HEK293T (cell line): Measurements from ENCODE around the gene ABCC2.

Source experiments
- CTCF ChIA-PET: fragments of 350-600 bp; formaldehyde crosslinking; extraction: SDS; loops from one replicate; lab custom pipeline; 2021; ENCODE audit warnings: antibody characterized with exemption, inconsistent platforms; lab: Yijun Ruan, JAX
- POLR2A ChIA-PET: fragments of 350-600 bp; formaldehyde crosslinking; extraction: SDS; loops from one replicate; lab custom pipeline; 2020; ENCODE audit warnings: antibody characterized with exemption, inconsistent platforms; lab: Yijun Ruan, JAX
- DNase-seq: peaks from one replicate; pipeline ENCODE4 v3.0.0; 2012; ENCODE audit warnings: mixed read lengths; ENCODE audit errors: extremely low spot score
- ARNT ChIP-seq: fragments of 450-650 bp; IDR thresholded peaks from 2 replicates; pipeline ENCODE4 v1.6.1; 2017; ENCODE audit warnings: mild to moderate bottlenecking
- BHLHE40 ChIP-seq: fragments of 450-650 bp; IDR thresholded peaks from 2 replicates; pipeline ENCODE4 v1.6.1; 2016; ENCODE audit warnings: mild to moderate bottlenecking, moderate library complexity, borderline replicate concordance
- CTBP1 ChIP-seq: fragments of 450-650 bp; IDR thresholded peaks from 2 replicates; pipeline ENCODE4 v1.6.1; 2016; ENCODE audit warnings: borderline replicate concordance
- ELF4 ChIP-seq: fragments of 450-650 bp; IDR thresholded peaks from 2 replicates; pipeline ENCODE4 v1.6.1; 2017; ENCODE audit warnings: antibody characterized with exemption
- FOXA1 ChIP-seq: fragments of 450-650 bp; IDR thresholded peaks from 2 replicates; pipeline ENCODE4 v1.6.1; 2016; ENCODE audit warnings: mild to moderate bottlenecking
- FOXK2 ChIP-seq: fragments of 450-650 bp; IDR thresholded peaks from 2 replicates; pipeline ENCODE4 v1.6.1; 2016; ENCODE audit warnings: mild to moderate bottlenecking
- FOXM1 ChIP-seq: fragments of 450-650 bp; IDR thresholded peaks from 2 replicates; pipeline ENCODE4 v1.6.1; 2017; ENCODE audit warnings: mild to moderate bottlenecking, borderline replicate concordance
- HDGF ChIP-seq: fragments of 450-650 bp; IDR thresholded peaks from 2 replicates; pipeline ENCODE4 v1.6.1; 2017; ENCODE audit warnings: antibody characterized with exemption, borderline replicate concordance
- L3MBTL2 ChIP-seq: fragments of 450-650 bp; conservative IDR thresholded peaks from 2 replicates; pipeline ENCODE4 v1.6.1; 2016; ENCODE audit warnings: mild to moderate bottlenecking
- LEF1 ChIP-seq: fragments of 450-650 bp; IDR thresholded peaks from 2 replicates; pipeline ENCODE4 v1.6.1; 2017; ENCODE audit warnings: mild to moderate bottlenecking, borderline replicate concordance
- NFRKB ChIP-seq: fragments of 450-650 bp; IDR thresholded peaks from 2 replicates; pipeline ENCODE4 v1.6.1; 2016; ENCODE audit warnings: mild to moderate bottlenecking, moderate library complexity
- SP1 ChIP-seq: fragments of 450-650 bp; IDR thresholded peaks from 2 replicates; pipeline ENCODE4 v1.6.1; 2017
- SUZ12 ChIP-seq: fragments of 450-650 bp; IDR thresholded peaks from 2 replicates; pipeline ENCODE4 v1.6.1; 2016; ENCODE audit warnings: mild to moderate bottlenecking
- TARDBP ChIP-seq: fragments of 450-650 bp; IDR thresholded peaks from 2 replicates; pipeline ENCODE4 v1.6.1; 2016
- ZNF384 ChIP-seq: fragments of 450-650 bp; IDR thresholded peaks from 2 replicates; pipeline ENCODE4 v1.6.1; 2016
- TF ChIP-seq, protein P1 (sequence below): fragments of 450-650 bp; IDR thresholded peaks from 2 replicates; pipeline ENCODE4 v1.6.1; 2016

Gene ABCC2

DNA sequence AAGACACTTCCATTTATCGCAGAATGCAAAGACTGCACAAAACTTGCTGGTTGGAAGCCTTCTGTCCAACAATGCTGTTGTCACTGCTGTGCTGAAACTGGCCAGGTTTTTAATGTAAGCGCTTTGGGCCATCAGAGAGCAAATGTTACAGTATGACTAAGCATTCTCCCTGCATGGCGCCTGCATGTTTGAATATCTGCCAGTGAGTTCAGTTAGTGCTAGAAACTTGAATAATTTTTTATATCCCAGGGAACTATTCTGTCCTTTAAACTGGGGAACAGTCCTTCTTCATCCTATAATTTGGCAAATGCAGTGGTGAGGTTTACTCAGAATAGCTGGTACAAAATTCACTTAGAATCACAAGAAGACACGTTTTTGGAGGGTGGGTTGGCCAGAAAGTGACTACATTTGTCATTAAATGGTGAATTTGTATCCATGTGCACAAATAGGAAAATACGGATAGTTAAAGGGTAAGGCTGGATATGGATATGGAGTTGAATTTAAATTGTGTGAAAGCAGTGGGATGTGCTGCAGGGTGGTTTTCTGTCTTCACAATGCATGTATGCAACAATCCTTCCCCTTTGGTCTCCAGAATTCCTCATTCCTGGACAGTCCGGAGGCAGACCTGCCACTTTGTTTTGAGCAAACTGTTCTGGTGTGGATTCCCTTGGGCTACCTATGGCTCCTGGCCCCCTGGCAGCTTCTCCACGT is 1.7 kb downstream of the ABCC2 start:
- ChIA-PET POLR2A (no interaction called here), CTCF (no interaction called here)
- no peak for DNase-seq
- no peak for TF ChIP-seq FOXA1
- TF ChIP-seq LEF1, result no peak
- no peak for TF ChIP-seq L3MBTL2

DNA sequence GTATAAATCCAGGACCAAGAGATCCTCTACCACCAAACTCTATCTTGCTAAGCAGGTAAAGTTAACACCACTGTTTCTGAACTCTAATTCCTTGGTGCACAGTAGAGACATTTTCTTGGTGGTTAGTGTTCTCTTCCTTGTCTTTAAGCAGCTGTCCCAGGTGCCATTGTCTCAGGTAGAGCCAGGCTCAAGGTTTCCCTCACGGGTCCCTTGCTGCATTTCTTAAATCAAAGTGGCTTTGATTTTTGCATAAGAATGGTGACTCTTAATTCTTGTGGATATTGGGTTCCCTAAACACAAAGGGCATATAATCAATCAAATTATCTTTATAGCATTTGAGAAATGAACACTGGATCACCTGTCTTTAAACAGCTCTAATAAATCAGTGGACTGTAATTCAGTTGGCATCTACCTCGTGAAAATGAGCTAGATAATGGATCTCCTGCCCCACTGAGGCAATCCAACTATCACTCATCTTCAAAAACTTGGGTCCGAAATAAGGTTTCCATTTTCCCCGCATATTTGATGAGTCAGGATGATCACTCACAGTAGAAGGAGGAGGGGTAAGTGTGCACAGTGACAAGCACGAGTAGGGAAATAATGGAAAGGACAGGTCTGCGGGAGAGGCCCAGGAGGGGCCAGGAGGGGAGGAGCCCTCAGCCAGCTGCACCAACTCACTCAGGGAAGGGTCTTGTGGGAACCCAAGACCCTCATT is 2.4 kb downstream of the ABCC2 start:
- DNase-seq, result no peak
- ChIA-PET CTCF (no interaction called here), POLR2A (no interaction called here)
- no peak for TF ChIP-seq FOXK2
- TF ChIP-seq ELF4, result no peak
- no peak for TF ChIP-seq CTBP1
- no peak for TF ChIP-seq FOXA1
- TF ChIP-seq L3MBTL2, result no peak
- TF ChIP-seq, protein P1, sequence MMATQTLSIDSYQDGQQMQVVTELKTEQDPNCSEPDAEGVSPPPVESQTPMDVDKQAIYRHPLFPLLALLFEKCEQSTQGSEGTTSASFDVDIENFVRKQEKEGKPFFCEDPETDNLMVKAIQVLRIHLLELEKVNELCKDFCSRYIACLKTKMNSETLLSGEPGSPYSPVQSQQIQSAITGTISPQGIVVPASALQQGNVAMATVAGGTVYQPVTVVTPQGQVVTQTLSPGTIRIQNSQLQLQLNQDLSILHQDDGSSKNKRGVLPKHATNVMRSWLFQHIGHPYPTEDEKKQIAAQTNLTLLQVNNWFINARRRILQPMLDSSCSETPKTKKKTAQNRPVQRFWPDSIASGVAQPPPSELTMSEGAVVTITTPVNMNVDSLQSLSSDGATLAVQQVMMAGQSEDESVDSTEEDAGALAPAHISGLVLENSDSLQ, result no peak
- no peak for TF ChIP-seq FOXM1
- TF ChIP-seq TARDBP, result no peak

DNA sequence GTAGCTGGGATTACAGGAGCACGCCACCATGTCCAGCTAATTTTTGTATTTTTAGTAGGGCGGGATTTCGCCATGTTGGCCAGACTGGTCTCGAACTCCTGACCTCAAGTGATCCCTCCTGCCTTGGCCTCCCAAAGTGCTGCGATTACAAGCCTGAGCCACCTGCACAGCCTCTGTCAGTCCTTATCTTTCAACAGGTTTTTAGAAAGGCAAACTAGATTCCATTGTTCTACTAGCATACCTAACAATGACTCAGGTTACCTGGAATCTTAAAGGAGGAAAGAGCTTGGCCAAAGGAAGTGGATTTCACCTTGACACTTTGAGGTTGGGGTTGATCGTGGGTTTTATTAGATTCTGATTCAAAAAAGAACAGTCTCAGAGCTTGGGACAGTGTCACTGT is 3.2 kb downstream of the ABCC2 start:
- ChIA-PET CTCF (no interaction called here), POLR2A (no interaction called here)
- no peak for DNase-seq
- TF ChIP-seq FOXK2 (no peak), FOXM1 (no peak), ARNT (no peak), CTBP1 (no peak), LEF1 (no peak), TARDBP (no peak), FOXA1 (no peak), ELF4 (no peak), HDGF (no peak), ZNF384 (no peak), NFRKB (no peak), SUZ12 (no peak), SP1 (no peak), L3MBTL2 (no peak), BHLHE40 (no peak)
- TF ChIP-seq, protein P1, result no peak

DNA sequence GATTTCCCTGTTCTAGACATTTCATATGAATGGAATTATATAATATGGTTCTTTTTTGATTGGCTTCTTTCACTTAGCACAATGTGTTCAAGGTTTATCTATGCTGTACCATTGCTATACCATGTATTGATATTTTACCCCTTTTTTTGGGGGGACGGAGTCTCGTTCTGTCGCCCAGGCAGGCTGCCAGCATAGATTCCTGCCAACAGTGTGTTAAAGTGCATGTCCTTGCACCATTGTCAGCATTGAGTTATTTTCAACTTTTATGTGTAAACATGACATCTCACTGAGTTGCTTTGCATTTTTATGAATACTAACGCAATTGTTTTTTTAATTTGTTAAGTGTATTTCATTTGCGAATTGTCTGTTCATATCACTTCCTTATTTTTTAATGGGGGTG is 4.9 kb downstream of the ABCC2 start:
- CTCF ChIA-PET, result no interaction called here
- POLR2A ChIA-PET, result no interaction called here
- TF ChIP-seq CTBP1, result no peak
- no peak for TF ChIP-seq ARNT
- TF ChIP-seq SP1, result no peak
- no peak for TF ChIP-seq ZNF384
- no peak for DNase-seq

DNA sequence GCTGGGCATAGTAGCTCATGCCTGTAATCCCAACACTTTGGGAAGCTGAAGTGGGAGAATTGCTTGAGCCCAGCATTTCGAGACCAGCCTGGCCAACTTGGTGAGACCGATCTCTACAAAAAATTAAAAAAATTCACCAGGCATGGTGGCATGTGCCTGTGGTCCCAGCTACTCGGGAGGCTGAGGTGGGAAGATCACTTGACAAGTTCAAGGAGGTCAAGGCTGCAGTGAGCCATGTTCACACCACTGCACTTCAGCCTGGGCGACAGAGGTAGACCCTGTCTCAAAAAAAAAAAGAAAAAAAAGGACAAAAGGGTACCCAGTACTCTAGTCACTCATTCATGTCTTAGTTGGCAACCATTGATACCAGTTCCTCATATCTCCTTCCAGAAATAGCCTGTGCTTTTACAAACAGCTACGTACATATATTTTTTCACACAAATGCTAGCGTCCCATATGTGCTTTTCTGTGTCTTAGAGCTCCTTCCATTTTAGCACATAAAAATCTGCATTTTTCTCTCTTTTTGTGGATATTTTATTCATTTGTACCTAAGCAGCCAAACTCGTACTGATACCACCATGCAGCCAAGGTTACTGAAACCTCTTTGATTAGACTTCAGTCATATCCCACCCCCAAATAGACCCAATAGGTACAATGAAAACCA is 5.5 kb downstream of the ABCC2 start:
- no peak for TF ChIP-seq ZNF384
- TF ChIP-seq ELF4, result no peak
- TF ChIP-seq SUZ12, result no peak
- no peak for TF ChIP-seq ARNT
- no peak for TF ChIP-seq FOXA1
- no peak for TF ChIP-seq LEF1
- no peak for TF ChIP-seq FOXM1
- no peak for TF ChIP-seq BHLHE40
- TF ChIP-seq HDGF, result no peak
- TF ChIP-seq NFRKB, result no peak
- POLR2A ChIA-PET, result interaction anchor here (1.8 kb wide), 1 partner anchor 55 kb away, joined by 4 read pairs; the partner anchor contains the start of genes COX15 and CUTC
- CTCF ChIA-PET, result interaction anchor here (1.1 kb wide), 1 partner anchor 41 kb away, joined by 4 read pairs; no protein-coding TSS in a partner anchor
- no peak for DNase-seq

DNA sequence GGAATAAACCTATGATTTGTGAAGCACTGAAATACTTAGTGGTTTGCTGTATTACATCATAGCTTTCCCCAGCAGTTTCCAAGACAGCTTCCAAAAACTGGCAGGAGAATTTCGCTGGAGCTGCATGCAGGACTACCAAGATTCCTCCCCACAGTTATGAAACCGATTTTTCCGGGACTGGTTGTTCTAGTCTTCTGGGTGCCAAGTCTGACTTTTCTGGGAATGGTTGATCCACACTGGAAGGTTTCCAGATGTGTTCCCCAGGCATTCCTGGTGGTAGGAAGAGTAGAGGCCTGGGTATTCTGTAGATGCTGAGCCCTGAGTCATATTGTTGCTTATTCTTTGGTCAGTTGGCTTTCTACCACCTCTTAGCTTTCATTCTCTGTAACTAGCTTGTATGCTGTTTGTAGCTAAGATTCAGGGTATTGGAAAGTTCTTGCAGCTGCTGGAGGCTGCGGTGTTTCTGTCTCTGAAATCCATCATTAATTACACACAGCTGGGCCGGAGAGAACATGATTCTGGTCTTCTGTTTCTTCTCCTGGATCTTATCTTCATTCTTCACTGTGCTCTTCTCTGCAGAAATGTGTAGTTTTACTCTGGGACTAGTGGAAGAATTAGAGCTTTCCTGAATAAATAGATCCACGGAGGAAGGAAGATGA is 6.3 kb downstream of the ABCC2 start:
- TF ChIP-seq FOXM1 (no peak), FOXK2 (no peak), ELF4 (no peak), CTBP1 (no peak), TARDBP (no peak), NFRKB (no peak), HDGF (no peak), SUZ12 (no peak), L3MBTL2 (no peak), FOXA1 (no peak), ARNT (no peak), ZNF384 (no peak), BHLHE40 (no peak), LEF1 (no peak), SP1 (no peak)
- TF ChIP-seq, protein P1, result no peak
- POLR2A ChIA-PET, result interaction anchor here (1.8 kb wide), 1 partner anchor 56 kb away, joined by 4 read pairs; the partner anchor contains the start of genes COX15 and CUTC

More for the DNA sequence above, 6.3 kb downstream of the ABCC2 start:
- CTCF ChIA-PET, result interaction anchor here (0.6 to 1.1 kb wide), 2 partner anchors 40 to 158 kb away, joined by 3 to 4 read pairs; no protein-coding TSS in a partner anchor
- DNase-seq, result no peak
